IMR-90 (cell line): Measurements from ENCODE around the gene MYL11. TPM values are rescaled to one million over a fixed set of nuclear protein-coding genes. Genes with fewer than 3 reads are reported as not detected.

Experiments used
- ATAC-seq: fragments of 200-7000 bp; cut with Tn5 transposase; 2 replicates; pipeline ENCODE4 v1.9.1; 2020; ENCODE audit warnings: low read depth, mild to moderate bottlenecking, moderate library complexity
- BruUV-seq: library from RNA; stranded (reverse); fragments of 400-500 nt; replicated peaks from 2 replicates; lab custom pipeline; 2021; lab: Mats Ljungman, UMichigan
- CTCF ChIA-PET: fragments of 300-600 bp; formaldehyde crosslinking; extraction: SDS; loops from one replicate; lab custom pipeline; 2021; ENCODE audit warnings: antibody characterized with exemption; lab: Yijun Ruan, JAX
- POLR2A ChIA-PET: fragments of 300-600 bp; sonication (Branson Sonifier 250); formaldehyde crosslinking; loops from one replicate; lab custom pipeline; 2022; ENCODE audit warnings: antibody characterized with exemption; ENCODE audit not compliant: unreplicated experiment; lab: Charles Lee
- DNase-seq: peaks from one replicate; pipeline ENCODE4 v3.0.0; 2013
- H2AFZ ChIP-seq: replicated peaks from 2 replicates; pipeline ENCODE3; 2013; ENCODE audit warnings: low read length, mild to moderate bottlenecking; ENCODE audit not compliant: poor library complexity
- H2AK5ac ChIP-seq: 2 replicates; pipeline ENCODE4 v1.6.1; 2013; ENCODE audit warnings: low read depth, low read length, inconsistent platforms
- H2AK9ac ChIP-seq: replicated peaks from 2 replicates; pipeline ENCODE3; 2013; ENCODE audit warnings: mild to moderate bottlenecking, low read depth, low read length, moderate library complexity; ENCODE audit not compliant: poor library complexity
- H2BK120ac ChIP-seq: 2 replicates; pipeline ENCODE4 v1.6.1; 2013; ENCODE audit warnings: low read depth, low read length, inconsistent platforms
- H2BK15ac ChIP-seq: 3 replicates; pipeline ENCODE4 v1.6.1; 2013; ENCODE audit warnings: low read depth, low read length, inconsistent platforms
- H2BK20ac ChIP-seq: 2 replicates; pipeline ENCODE4 v1.6.1; 2013; ENCODE audit warnings: low read depth, mild to moderate bottlenecking, inconsistent platforms, low read length, moderate library complexity
- H2BK5ac ChIP-seq: 2 replicates; pipeline ENCODE4 v1.6.1; 2013; ENCODE audit warnings: mild to moderate bottlenecking, low read depth, low read length, inconsistent platforms; ENCODE audit not compliant: poor library complexity, severe bottlenecking
- H3K14ac ChIP-seq: replicated peaks from 2 replicates; pipeline ENCODE4 v1.6.1; 2013; ENCODE audit warnings: low read depth, low read length, inconsistent platforms
- H3K18ac ChIP-seq: 2 replicates; pipeline ENCODE4 v1.6.1; 2013; ENCODE audit warnings: low read depth, low read length, control low read depth
- H3K23ac ChIP-seq: 2 replicates; pipeline ENCODE4 v1.6.1; 2013; ENCODE audit warnings: low read depth, low read length, inconsistent platforms
- H3K27ac ChIP-seq: 2 replicates; pipeline ENCODE4 v1.5.1; 2013; ENCODE audit warnings: mild to moderate bottlenecking, control low read depth, low read length; ENCODE audit not compliant: insufficient read depth
- H3K27me3 ChIP-seq: 2 replicates; pipeline ENCODE4 v1.6.1; 2013; ENCODE audit warnings: low read length; ENCODE audit not compliant: control insufficient read depth, insufficient read depth
- H3K36me3 ChIP-seq: 2 replicates; pipeline ENCODE4 v1.6.1; 2013; ENCODE audit warnings: low read length, mixed read lengths; ENCODE audit not compliant: control insufficient read depth, insufficient read depth
- H3K4ac ChIP-seq: 2 replicates; pipeline ENCODE4 v1.6.1; 2013; ENCODE audit warnings: low read depth, low read length, inconsistent platforms
- H3K4me1 ChIP-seq: 2 replicates; pipeline ENCODE4 v1.6.1; 2013; ENCODE audit warnings: low read length, mixed read lengths; ENCODE audit not compliant: control insufficient read depth, insufficient read depth
- H3K4me2 ChIP-seq: 2 replicates; pipeline ENCODE4 v1.6.1; 2013; ENCODE audit warnings: low read depth, mild to moderate bottlenecking, control low read depth, low read length, moderate library complexity
- H3K4me3 ChIP-seq: 2 replicates; pipeline ENCODE4 v1.5.1; 2013; ENCODE audit warnings: low read depth, mild to moderate bottlenecking, control low read depth, low read length, moderate library complexity; ENCODE audit not compliant: insufficient read depth
- H3K56ac ChIP-seq: 2 replicates; pipeline ENCODE4 v1.6.1; 2013; ENCODE audit warnings: low read length, inconsistent platforms; ENCODE audit not compliant: insufficient read depth; ENCODE audit errors: extremely low read depth
- H3K79me1 ChIP-seq, 2 experiments: 2 replicates each; pipeline ENCODE4 v1.6.1; 2013; ENCODE audit warnings: low read length in 2 of 2, inconsistent platforms in 1 of 2, low read depth in 1 of 2
- H3K9ac ChIP-seq: 2 replicates; pipeline ENCODE4 v1.6.1; 2013; ENCODE audit warnings: low read depth, low read length, control low read depth
- H3K9me1 ChIP-seq: 2 replicates; pipeline ENCODE4 v1.6.1; 2013; ENCODE audit warnings: low read length, inconsistent platforms; ENCODE audit not compliant: insufficient read depth
- H3K9me3 ChIP-seq: 2 replicates; pipeline ENCODE4 v1.6.1; 2013; ENCODE audit warnings: low read length; ENCODE audit not compliant: control insufficient read depth, insufficient read depth
- H4K20me1 ChIP-seq: 2 replicates; pipeline ENCODE4 v1.6.1; 2013; ENCODE audit warnings: low read length, inconsistent platforms; ENCODE audit not compliant: insufficient read depth
- H4K5ac ChIP-seq: 2 replicates; pipeline ENCODE4 v1.6.1; 2013; ENCODE audit warnings: mild to moderate bottlenecking, low read depth, low read length, control low read depth
- H4K8ac ChIP-seq, 2 experiments: 2 replicates each; pipeline ENCODE4 v1.6.1; 2013; ENCODE audit warnings: low read depth in 2 of 2, low read length in 2 of 2, control low read depth in 1 of 2, inconsistent platforms in 1 of 2
- H4K91ac ChIP-seq: 2 replicates; pipeline ENCODE4 v1.6.1; 2013; ENCODE audit warnings: low read depth, low read length, inconsistent platforms; ENCODE audit not compliant: insufficient read depth
- BHLHE40 ChIP-seq: fragments of 150-350 bp; IDR thresholded peaks from 2 replicates; pipeline ENCODE4 v1.6.1; 2016; ENCODE audit warnings: mild to moderate bottlenecking, low read depth, low read length
- CHD1 ChIP-seq: IDR thresholded peaks from 2 replicates; pipeline ENCODE4 v1.6.1; 2012; ENCODE audit warnings: low read depth, low read length, improper control_type of control experiment
- CTCF ChIP-seq: conservative IDR thresholded peaks from 2 replicates; pipeline ENCODE4 v1.5.1; 2012; ENCODE audit warnings: mild to moderate bottlenecking, low read depth, low read length, improper control_type of control experiment
- ELK1 ChIP-seq: fragments of 150-350 bp; IDR thresholded peaks from 2 replicates; pipeline ENCODE4 v1.6.1; 2016; ENCODE audit warnings: low read depth, mild to moderate bottlenecking, low read length, moderate library complexity, borderline replicate concordance
- FOS ChIP-seq: fragments of 150-350 bp; IDR thresholded peaks from 2 replicates; pipeline ENCODE4 v1.6.1; 2016; ENCODE audit warnings: low read depth, low read length
- MAFK ChIP-seq: IDR thresholded peaks from 2 replicates; pipeline ENCODE4 v1.6.1; 2012; ENCODE audit warnings: low read depth, low read length, improper control_type of control experiment
- MXI1 ChIP-seq: IDR thresholded peaks from 2 replicates; pipeline ENCODE4 v1.6.1; 2012; ENCODE audit warnings: low read depth, mild to moderate bottlenecking, low read length, moderate library complexity, borderline replicate concordance
- NFE2L2 ChIP-seq: fragments of 150-350 bp; IDR thresholded peaks from 2 replicates; pipeline ENCODE4 v1.6.1; 2016; ENCODE audit warnings: low read depth, mild to moderate bottlenecking, low read length
- POLR2A ChIP-seq: IDR thresholded peaks from 2 replicates; pipeline ENCODE4 v1.6.1; 2012; ENCODE audit warnings: mild to moderate bottlenecking, low read depth, low read length
- RAD21 ChIP-seq: IDR thresholded peaks from 2 replicates; pipeline ENCODE4 v1.6.1; 2012; ENCODE audit warnings: low read length, improper control_type of control experiment
- RFX5 ChIP-seq: IDR thresholded peaks from 2 replicates; pipeline ENCODE4 v1.8.0; 2012; ENCODE audit warnings: low read depth, mild to moderate bottlenecking, low read length, moderate library complexity
- SMC3 ChIP-seq: fragments of 150-350 bp; IDR thresholded peaks from 2 replicates; pipeline ENCODE4 v1.6.1; 2016; ENCODE audit warnings: low read depth, mild to moderate bottlenecking, antibody characterized with exemption, low read length, moderate library complexity
- USF2 ChIP-seq: fragments of 150-350 bp; IDR thresholded peaks from 2 replicates; pipeline ENCODE4 v1.6.1; 2017; ENCODE audit warnings: mild to moderate bottlenecking, antibody characterized with exemption, low read length, low read depth
- WGBS, 2 experiments: methylation state at CpG; one replicate each; pipeline versions ENCODE4 v1.1.5 to v1.1.7; 2013; ENCODE audit warnings: missing lambda C conversion rate in 2 of 2; ENCODE audit not compliant: insufficient read length in 1 of 2; ENCODE audit errors: extremely low coverage in 2 of 2; 5-methylcytosine and 5-hydroxymethylcytosine counted together
- dilution Hi-C: fragments of 300-500 bp; cut with HindIII; formaldehyde crosslinking; loops from one replicate; pipeline ENCODE4 v1.14.3; 2018; ENCODE audit warnings: low sequenced_read_pairs; ENCODE audit not compliant: unreplicated experiment
- in situ Hi-C: fragments of 300-500 bp; cut with MboI; formaldehyde crosslinking; loops from 3 replicates; pipeline ENCODE4 v1.14.3; 2019; ENCODE audit warnings: low sequenced_read_pairs, inconsistent platforms, mixed read lengths
- intact Hi-C: fragments of 100-400 bp; cut with micrococcal nuclease; formaldehyde crosslinking; loops from 2 replicates; pipeline ENCODE4 v1.10.0; 2022
- polyA plus RNA-seq, 3 experiments: library from polyadenylated mRNA; depleted of rRNA; stranded (reverse); fragments of >200 nt; gene quantifications; 2 replicates each; pipeline ENCODE4 v1.2.3, GENCODE V29; 2012; ENCODE audit warnings: low replicate concordance in 1 of 3
- total RNA-seq: library from RNA; depleted of rRNA; stranded (reverse); fragments of >200 nt; gene quantifications from 2 replicates; pipeline ENCODE4 v1.2.3, GENCODE V29; 2012

MYL11 gene
- total and polyA plus RNA-seq, 2 of the 4 experiments (the other 2 are of a cell fraction) = 1.1 TPM; not detected in 1

GRCh38 chr16:30378236-30379157 lies 3.9 kb downstream of the MYL11 start:
- peak overlapping the region; percentile 97 for H3K14ac ChIP-seq
- H3K36me3 ChIP-seq = no peaks in the 10 kb centered on the region
- peak overlapping the region; percentile 94 for H2AK5ac ChIP-seq
- H3K27me3 ChIP-seq = no peaks in the 10 kb centered on the region
- peaks cover 16% of the 10 kb centered on the region for H3K9me1 ChIP-seq
- peak overlapping the region; percentile 72 for H3K23ac ChIP-seq
- peak overlapping the region; percentile 10 for H3K18ac ChIP-seq
- H4K8ac ChIP-seq = peak overlapping the region; percentile 98 to 99; a peak in 2 of 4 replicates
- H4K5ac ChIP-seq = peak overlapping the region; percentile 33
- peak overlapping the region; percentile 99 for H2AFZ ChIP-seq
- peaks cover 7% of the 10 kb centered on the region for H3K4me1 ChIP-seq
- 0% methylated on average over 13 of the region's 67 CpGs; no CpG with 5 or more reads in 1 of the 2 experiments for WGBS, 2 experiments
- peak overlapping the region; percentile 71 for H3K4me3 ChIP-seq
- no peak overlapping the region for H2BK20ac ChIP-seq
- H3K27ac ChIP-seq = peak overlapping the region; percentile 83
- DNase-seq = peak; percentile 94
- peak overlapping the region; percentile 80 for H2BK5ac ChIP-seq
- no peaks in the 10 kb centered on the region for H3K9me3 ChIP-seq
- ATAC-seq = peak; percentile 98
- dilution Hi-C loops (no loop called here), in situ Hi-C loops (no loop called here), intact Hi-C loops (loop anchor here (2.0 kb wide), 1 partner anchor 16 kb away; the partner anchor contains the start of gene ZNF48)
- peak overlapping the region; percentile 80 for H3K56ac ChIP-seq
- ChIA-PET CTCF (no interaction called here), POLR2A (no interaction called here)
- no peak overlapping the region for H2BK15ac ChIP-seq
- H2AK9ac ChIP-seq = peak overlapping the region; percentile 100
- H2BK120ac ChIP-seq = no peak overlapping the region; the same call in 1 of the 2 replicates
- peak overlapping the region; percentile 92 for H3K4me2 ChIP-seq
- H3K9ac ChIP-seq = peak overlapping the region; percentile 72
- peak overlapping the region; percentile 90 for H3K4ac ChIP-seq
- no TSS peak for BruUV-seq
- peaks cover 5 to 30% of the 10 kb centered on the region in 2 experiments for H3K79me1 ChIP-seq
- peaks cover 10% of the 10 kb centered on the region for H4K20me1 ChIP-seq
- H4K91ac ChIP-seq = peak overlapping the region; percentile 86
- TF ChIP-seq FOS (no peak), USF2 (no peak), CHD1 (no peak), CTCF (peak; percentile 35), RAD21 (peak; percentile 28; the same call in 1 of the 2 replicates), MXI1 (peak; percentile 53; the same call in 1 of the 2 replicates), POLR2A (peak; percentile 30; the same call in 1 of the 2 replicates), MAFK (no peak), SMC3 (no peak), NFE2L2 (no peak), ELK1 (no peak), BHLHE40 (no peak), RFX5 (no peak)
